ENCODE results near the gene MDN1. TPM values are rescaled to one million over a fixed set of nuclear protein-coding genes. Genes with fewer than 3 reads are reported as not detected.

MDN1 gene
- total and polyA plus RNA-seq, 2 of the 13 experiments (the other 11 are each of a cell fraction or from before 2014, with no cell fraction given): 18.8 to 52.9 TPM

DNA sequence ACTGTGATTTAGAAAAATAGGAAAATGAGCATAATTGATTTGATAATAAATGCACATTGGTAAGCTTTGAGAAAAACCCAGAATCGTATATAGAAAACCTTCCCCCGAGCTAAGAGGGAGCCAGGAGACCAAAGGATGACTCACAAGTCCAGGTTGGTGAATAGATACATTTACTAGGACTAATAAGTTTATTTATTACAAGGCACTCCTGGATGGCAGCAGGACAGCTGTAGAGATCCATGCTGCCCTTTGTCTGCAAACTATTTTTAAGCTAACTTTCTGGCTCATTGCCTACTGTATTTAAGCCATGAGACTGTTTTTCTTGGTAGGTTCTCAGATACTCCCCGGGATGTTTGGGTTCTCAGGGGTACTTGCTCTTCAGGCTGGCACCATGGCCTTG is 23.5 kb upstream of the MDN1 start (continued):
- TF ChIP-seq, protein P1, sequence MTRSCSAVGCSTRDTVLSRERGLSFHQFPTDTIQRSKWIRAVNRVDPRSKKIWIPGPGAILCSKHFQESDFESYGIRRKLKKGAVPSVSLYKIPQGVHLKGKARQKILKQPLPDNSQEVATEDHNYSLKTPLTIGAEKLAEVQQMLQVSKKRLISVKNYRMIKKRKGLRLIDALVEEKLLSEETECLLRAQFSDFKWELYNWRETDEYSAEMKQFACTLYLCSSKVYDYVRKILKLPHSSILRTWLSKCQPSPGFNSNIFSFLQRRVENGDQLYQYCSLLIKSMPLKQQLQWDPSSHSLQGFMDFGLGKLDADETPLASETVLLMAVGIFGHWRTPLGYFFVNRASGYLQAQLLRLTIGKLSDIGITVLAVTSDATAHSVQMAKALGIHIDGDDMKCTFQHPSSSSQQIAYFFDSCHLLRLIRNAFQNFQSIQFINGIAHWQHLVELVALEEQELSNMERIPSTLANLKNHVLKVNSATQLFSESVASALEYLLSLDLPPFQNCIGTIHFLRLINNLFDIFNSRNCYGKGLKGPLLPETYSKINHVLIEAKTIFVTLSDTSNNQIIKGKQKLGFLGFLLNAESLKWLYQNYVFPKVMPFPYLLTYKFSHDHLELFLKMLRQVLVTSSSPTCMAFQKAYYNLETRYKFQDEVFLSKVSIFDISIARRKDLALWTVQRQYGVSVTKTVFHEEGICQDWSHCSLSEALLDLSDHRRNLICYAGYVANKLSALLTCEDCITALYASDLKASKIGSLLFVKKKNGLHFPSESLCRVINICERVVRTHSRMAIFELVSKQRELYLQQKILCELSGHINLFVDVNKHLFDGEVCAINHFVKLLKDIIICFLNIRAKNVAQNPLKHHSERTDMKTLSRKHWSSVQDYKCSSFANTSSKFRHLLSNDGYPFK (CRISPR knock-in tag; IDR thresholded peaks at IDR 0.05; ENCODE audit: borderline replicate concordance): no peak
- TF ChIP-seq ZNF34 (CRISPR knock-in tag; IDR thresholded peaks at IDR 0.05; ENCODE audit: borderline replicate concordance) (no peak), TEAD3 (CRISPR knock-in tag; optimal IDR thresholded peaks at IDR 0.05; ENCODE audit: borderline replicate concordance) (no peak), RAD21 (CRISPR knock-in tag; IDR thresholded peaks at IDR 0.05) (no peak), RARA (CRISPR knock-in tag; IDR thresholded peaks at IDR 0.05) (no peak), NFIC (IDR thresholded peaks at IDR 0.05; ENCODE audit: low read length) (no peak), NCOR1 (IDR thresholded peaks at IDR 0.05; ENCODE audit: borderline replicate concordance, low read length) (no peak)

DNA sequence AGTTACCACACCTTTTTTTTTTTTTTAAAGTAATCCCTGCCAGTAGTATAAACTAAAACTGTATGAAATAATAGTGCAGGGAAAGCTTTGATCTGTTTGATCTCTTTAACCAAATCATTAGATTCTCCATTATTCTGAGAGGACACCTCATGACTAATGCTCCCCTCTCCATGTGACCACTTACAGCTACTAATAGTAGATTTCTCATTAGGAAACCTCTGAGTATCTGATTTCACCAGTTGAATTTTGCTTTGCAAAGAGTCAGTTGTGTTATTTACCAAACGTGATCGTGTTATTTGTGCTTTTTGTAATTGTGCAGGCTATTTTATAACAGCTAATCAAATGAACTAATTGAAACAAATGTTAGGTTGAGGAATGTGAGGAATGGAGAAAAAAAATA is 22.6 kb upstream of the MDN1 start:
- DNase-seq (ENCODE audit: low spot score) (no peak), FAIRE-seq (no peak), ATAC-seq (no peak)
- CTCF ChIA-PET (ENCODE audit: low intra/inter-chr PET ratio, low total read pairs): no interaction called here
- H2AFZ ChIP-seq (ENCODE audit: low read length): no peak overlapping the region
- intact Hi-C loops (cut with micrococcal nuclease; ENCODE audit: unreplicated experiment) (no loop called here), in situ Hi-C loops (cut with HindIII; ENCODE audit: extremely low pct_ligation_motif_present, low pct_unique_long_range_greater_than_20kb) (no loop called here)
- no peak overlapping the region for H3K4me3 ChIP-seq (replicated peaks in 1 of 3; ENCODE audit: insufficient read depth in 1 of 3, low read depth in 2 of 3, low read length in 3 of 3)
- POLR2A ChIA-PET: no interaction called here
- H3K27ac ChIP-seq (ENCODE audit: extremely low read length, insufficient read depth, low read length): no peak overlapping the region
- no peaks in the 10 kb centered on the region for H3K9me3 ChIP-seq (ENCODE audit: low read length)
- H3K4me1 ChIP-seq (ENCODE audit: insufficient read depth, low read length): no peaks in the 10 kb centered on the region
- WGBS (ENCODE audit: low lambda C conversion rate): 95% methylated on average over 2 of the region's 2 CpGs
- H4K20me1 ChIP-seq (ENCODE audit: insufficient read depth, low read length): no peaks in the 10 kb centered on the region
- no peak overlapping the region for H3K4me2 ChIP-seq (ENCODE audit: low read depth, low read length)
- H3K27me3 ChIP-seq (ENCODE audit: control insufficient read depth in 1 of 2, insufficient read depth in 2 of 2, low read length in 2 of 2): no peaks in the 10 kb centered on the region
- peaks cover 9% of the 10 kb centered on the region for H3K79me2 ChIP-seq (ENCODE audit: insufficient read depth, low read length)
- BruUV-seq (replicated peaks): no TSS peak
- peaks cover 0 to 4% of the 10 kb centered on the region in 2 experiments; a peak in 3 of 5 replicates for H3K36me3 ChIP-seq (replicated peaks in 1 of 2; ENCODE audit: control insufficient read depth in 1 of 2, insufficient read depth in 2 of 2, low read length in 2 of 2)
- no peak overlapping the region for H3K9ac ChIP-seq (ENCODE audit: insufficient read depth, low read depth, low read length)
- no peak for TF ChIP-seq EZH2 (conservative IDR thresholded peaks at IDR 0.05; ENCODE audit: low read depth, low read length)
- no peak for TF ChIP-seq HMG20A (CRISPR knock-in tag; IDR thresholded peaks at IDR 0.05; ENCODE audit: borderline replicate concordance)
- no peak for TF ChIP-seq DPF2 (CRISPR knock-in tag; IDR thresholded peaks at IDR 0.05; ENCODE audit: borderline replicate concordance, low read depth)
- TF ChIP-seq, protein P2, sequence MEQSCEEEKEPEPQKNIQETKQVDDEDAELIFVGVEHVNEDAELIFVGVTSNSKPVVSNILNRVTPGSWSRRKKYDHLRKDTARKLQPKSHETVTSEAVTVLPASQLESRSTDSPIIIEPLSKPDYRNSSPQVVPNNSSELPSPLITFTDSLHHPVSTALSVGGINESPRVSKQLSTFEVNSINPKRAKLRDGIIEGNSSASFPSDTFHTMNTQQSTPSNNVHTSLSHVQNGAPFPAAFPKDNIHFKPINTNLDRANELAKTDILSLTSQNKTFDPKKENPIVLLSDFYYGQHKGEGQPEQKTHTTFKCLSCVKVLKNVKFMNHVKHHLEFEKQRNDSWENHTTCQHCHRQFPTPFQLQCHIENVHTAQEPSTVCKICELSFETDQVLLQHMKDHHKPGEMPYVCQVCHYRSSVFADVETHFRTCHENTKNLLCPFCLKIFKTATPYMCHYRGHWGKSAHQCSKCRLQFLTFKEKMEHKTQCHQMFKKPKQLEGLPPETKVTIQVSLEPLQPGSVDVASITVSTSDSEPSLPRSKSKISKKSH (CRISPR knock-in tag; IDR thresholded peaks at IDR 0.05; ENCODE audit: borderline replicate concordance): no peak
- no peak for TF ChIP-seq HOXD1 (CRISPR knock-in tag; IDR thresholded peaks at IDR 0.05)
- TF ChIP-seq CEBPG (CRISPR knock-in tag; IDR thresholded peaks at IDR 0.05): no peak
- TF ChIP-seq NBN (conservative IDR thresholded peaks at IDR 0.05): no peak
- TF ChIP-seq, protein P3, sequence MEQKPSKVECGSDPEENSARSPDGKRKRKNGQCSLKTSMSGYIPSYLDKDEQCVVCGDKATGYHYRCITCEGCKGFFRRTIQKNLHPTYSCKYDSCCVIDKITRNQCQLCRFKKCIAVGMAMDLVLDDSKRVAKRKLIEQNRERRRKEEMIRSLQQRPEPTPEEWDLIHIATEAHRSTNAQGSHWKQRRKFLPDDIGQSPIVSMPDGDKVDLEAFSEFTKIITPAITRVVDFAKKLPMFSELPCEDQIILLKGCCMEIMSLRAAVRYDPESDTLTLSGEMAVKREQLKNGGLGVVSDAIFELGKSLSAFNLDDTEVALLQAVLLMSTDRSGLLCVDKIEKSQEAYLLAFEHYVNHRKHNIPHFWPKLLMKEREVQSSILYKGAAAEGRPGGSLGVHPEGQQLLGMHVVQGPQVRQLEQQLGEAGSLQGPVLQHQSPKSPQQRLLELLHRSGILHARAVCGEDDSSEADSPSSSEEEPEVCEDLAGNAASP (CRISPR knock-in tag; IDR thresholded peaks at IDR 0.05; ENCODE audit: borderline replicate concordance): no peak
- TF ChIP-seq, protein P4, sequence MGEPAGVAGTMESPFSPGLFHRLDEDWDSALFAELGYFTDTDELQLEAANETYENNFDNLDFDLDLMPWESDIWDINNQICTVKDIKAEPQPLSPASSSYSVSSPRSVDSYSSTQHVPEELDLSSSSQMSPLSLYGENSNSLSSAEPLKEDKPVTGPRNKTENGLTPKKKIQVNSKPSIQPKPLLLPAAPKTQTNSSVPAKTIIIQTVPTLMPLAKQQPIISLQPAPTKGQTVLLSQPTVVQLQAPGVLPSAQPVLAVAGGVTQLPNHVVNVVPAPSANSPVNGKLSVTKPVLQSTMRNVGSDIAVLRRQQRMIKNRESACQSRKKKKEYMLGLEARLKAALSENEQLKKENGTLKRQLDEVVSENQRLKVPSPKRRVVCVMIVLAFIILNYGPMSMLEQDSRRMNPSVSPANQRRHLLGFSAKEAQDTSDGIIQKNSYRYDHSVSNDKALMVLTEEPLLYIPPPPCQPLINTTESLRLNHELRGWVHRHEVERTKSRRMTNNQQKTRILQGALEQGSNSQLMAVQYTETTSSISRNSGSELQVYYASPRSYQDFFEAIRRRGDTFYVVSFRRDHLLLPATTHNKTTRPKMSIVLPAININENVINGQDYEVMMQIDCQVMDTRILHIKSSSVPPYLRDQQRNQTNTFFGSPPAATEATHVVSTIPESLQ (CRISPR knock-in tag; conservative IDR thresholded peaks at IDR 0.05): no peak
- no peak for TF ChIP-seq MED1 (CRISPR knock-in tag; IDR thresholded peaks at IDR 0.05)
- no peak for TF ChIP-seq ZFP36 (IDR thresholded peaks at IDR 0.05; ENCODE audit: borderline replicate concordance, low read depth, low read length, partially characterized antibody)

All from HepG2 (cell line).